ENCODE data around the gene REV3L.

Gene REV3L

GRCh38 chr6:111482959-111483735, at the start of gene REV3L:
Gene REV3L, minus strand, starts transcription at chr6:111483218. Its CDS starts 330 bp downstream, at chr6:111482888.
- peak within 1 kb of the TSS; percentile 97 for H3K27ac ChIP-seq
- TF ChIP-seq CTCF (conservative IDR thresholded peaks at IDR 0.05) = no peak

DNA sequence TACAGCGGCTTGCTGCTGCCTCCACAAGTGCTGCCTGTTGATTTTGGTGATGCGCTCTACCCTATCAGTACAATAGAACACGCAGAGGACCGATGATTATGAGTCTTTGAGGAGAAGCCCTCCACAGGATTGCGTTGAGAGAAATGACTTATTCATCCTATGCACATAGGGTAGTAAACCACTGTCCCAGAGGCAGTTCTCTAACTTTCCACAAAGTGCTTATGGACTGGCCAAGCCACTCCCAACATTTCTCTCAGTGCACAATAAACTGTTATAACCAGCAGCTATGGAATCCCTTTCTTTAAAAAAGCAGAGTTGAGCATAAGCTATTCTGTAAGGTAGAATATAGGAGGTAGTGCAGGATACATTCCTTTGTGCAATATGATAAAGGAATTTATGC, 48.2 kb upstream of the REV3L start:
- H3K27ac ChIP-seq = no peak overlapping the region

GRCh38 chr6:111530667-111531066, 47.6 kb upstream of the REV3L start:
- no peak overlapping the region for H3K27ac ChIP-seq
- TF ChIP-seq CTCF (conservative IDR thresholded peaks at IDR 0.05) = no peak

More for the DNA sequence above, 48.2 kb upstream of the REV3L start:
- TF ChIP-seq CTCF (conservative IDR thresholded peaks at IDR 0.05) = no peak

- H3K27ac ChIP-seq = no peak overlapping the region
- TF ChIP-seq CTCF (conservative IDR thresholded peaks at IDR 0.05) = no peak
Measured at GRCh38 chr6:111530218-111530617, 47.2 kb upstream of the REV3L start.

GRCh38 chr6:111527367-111527766, 44.3 kb upstream of the REV3L start:
- no peak for TF ChIP-seq CTCF (conservative IDR thresholded peaks at IDR 0.05)
- H3K27ac ChIP-seq = no peak overlapping the region

DNA sequence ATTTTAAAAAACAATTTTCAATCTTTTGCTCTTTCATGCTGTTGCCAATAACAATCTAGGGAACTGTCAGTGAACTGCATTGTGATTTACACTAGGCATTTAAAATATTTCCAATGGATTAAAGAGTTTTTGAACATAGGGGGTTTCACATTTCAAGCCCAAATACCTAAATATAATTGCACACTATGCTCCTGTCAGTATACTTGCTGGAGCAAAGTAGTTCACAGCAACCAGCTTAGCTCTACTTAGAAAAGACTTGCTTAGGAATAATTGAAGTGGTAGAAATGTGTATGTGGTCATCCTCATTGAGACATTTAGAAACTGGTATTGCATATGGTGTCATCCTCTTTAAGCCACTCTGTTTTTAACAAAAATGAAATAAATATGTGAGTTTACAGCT, 41.7 kb upstream of the REV3L start:
- H3K27ac ChIP-seq = no peak overlapping the region
- TF ChIP-seq CTCF (conservative IDR thresholded peaks at IDR 0.05) = no peak

- no peak overlapping the region for H3K27ac ChIP-seq
- TF ChIP-seq CTCF (conservative IDR thresholded peaks at IDR 0.05) = no peak
Measured at GRCh38 chr6:111524252-111524651, 41.2 kb upstream of the REV3L start.
